WTC11 (cell line): ENCODE data around the gene MNX1. TPM values are rescaled to one million over a fixed set of nuclear protein-coding genes. Genes with fewer than 3 reads are reported as not detected.
A peak's percentile ranks its signal among the peaks of the same experiment; 100 is the strongest.

Experiments
- ATAC-seq: fragments of 200-7000 bp; cut with Tn5 transposase; 2 replicates; pipeline ENCODE4 v1.10.0; 2021; ENCODE audit warnings: mild to moderate bottlenecking, moderate library complexity
- CTCF ChIA-PET: fragments of 300-600 bp; sonication (Branson Sonifier 250); formaldehyde crosslinking; loops from one replicate; lab custom pipeline; 2021; ENCODE audit warnings: antibody characterized with exemption; lab: Charles Lee
- POLR2A ChIA-PET: fragments of 350-600 bp; sonication (Branson Sonifier 250); formaldehyde crosslinking; loops from one replicate; lab custom pipeline; 2021; ENCODE audit warnings: antibody characterized with exemption; lab: Charles Lee
- DNase-seq: peaks from one replicate; pipeline ENCODE4 v3.0.0; 2021; ENCODE audit warnings: low spot score
- H3K27ac Mint-ChIP-seq: 2 replicates; pipeline ENCODE4 v1.8.0; 2021; ENCODE audit warnings: mixed read lengths
- H3K27me3 Mint-ChIP-seq: 2 replicates; pipeline ENCODE4 v1.8.0; 2021; ENCODE audit warnings: low read depth, mild to moderate bottlenecking, moderate library complexity, mixed read lengths
- H3K36me3 Mint-ChIP-seq: 2 replicates; pipeline ENCODE4 v1.8.0; 2021; ENCODE audit warnings: mixed read lengths
- H3K4me1 Mint-ChIP-seq: 2 replicates; pipeline ENCODE4 v1.8.0; 2022; ENCODE audit warnings: mixed read lengths
- H3K4me3 Mint-ChIP-seq: 2 replicates; pipeline ENCODE4 v1.8.0; 2021; ENCODE audit warnings: mild to moderate bottlenecking, moderate library complexity, mixed read lengths
- H3K9me3 Mint-ChIP-seq: 2 replicates; pipeline ENCODE4 v1.8.0; 2021; ENCODE audit warnings: mixed read lengths
- ARID4B ChIP-seq: sonication (generic); formaldehyde crosslinking; IDR thresholded peaks from 2 replicates; pipeline ENCODE4 v1.8.0; 2023; ENCODE audit warnings: missing genetic modification reagents, mild to moderate bottlenecking, borderline replicate concordance
- ATF6 ChIP-seq: sonication (generic); formaldehyde crosslinking; IDR thresholded peaks from 2 replicates; pipeline ENCODE4 v1.8.1; 2023; ENCODE audit warnings: mild to moderate bottlenecking, missing genetic modification reagents
- CBFB ChIP-seq: sonication (generic); formaldehyde crosslinking; IDR thresholded peaks from 2 replicates; pipeline ENCODE4 v1.8.1; 2022; ENCODE audit warnings: mild to moderate bottlenecking, low read depth, missing genetic modification reagents
- CTCF ChIP-seq: fragments of 200-600 bp; IDR thresholded peaks from 2 replicates; pipeline ENCODE4 v1.8.0; 2022; ENCODE audit warnings: antibody characterized with exemption
- EMX1 ChIP-seq: fragments of 250-450 bp; sonication (Bioruptor Pico); IDR thresholded peaks from 2 replicates; pipeline ENCODE4 v1.8.0; 2021; ENCODE audit warnings: mild to moderate bottlenecking
- GABPB1 ChIP-seq: sonication (generic); formaldehyde crosslinking; IDR thresholded peaks from 2 replicates; pipeline ENCODE4 v1.8.1; 2023; ENCODE audit warnings: mild to moderate bottlenecking, missing genetic modification reagents
- NFATC4 ChIP-seq: fragments of 250-450 bp; sonication (Bioruptor Pico); IDR thresholded peaks from 2 replicates; pipeline ENCODE4 v1.9.0; 2021; ENCODE audit warnings: mild to moderate bottlenecking
- PRDM15 ChIP-seq: sonication (generic); formaldehyde crosslinking; IDR thresholded peaks from 2 replicates; pipeline ENCODE4 v1.8.0; 2022; ENCODE audit warnings: missing genetic modification reagents
- PREB ChIP-seq: sonication (generic); formaldehyde crosslinking; IDR thresholded peaks from 2 replicates; pipeline ENCODE4 v1.8.1; 2022; ENCODE audit warnings: mild to moderate bottlenecking, missing genetic modification reagents, moderate library complexity, borderline replicate concordance
- STAT6 ChIP-seq: sonication (generic); formaldehyde crosslinking; conservative IDR thresholded peaks from 2 replicates; pipeline ENCODE4 v1.8.1; 2023; ENCODE audit warnings: mild to moderate bottlenecking, low read depth, missing genetic modification reagents, moderate library complexity
- ZNF416 ChIP-seq: fragments of 250-450 bp; sonication (Bioruptor Pico); IDR thresholded peaks from 2 replicates; pipeline ENCODE4 v1.9.0; 2021; ENCODE audit warnings: mild to moderate bottlenecking, inconsistent platforms
- ZNF425 ChIP-seq: fragments of 250-450 bp; sonication (Bioruptor Pico); conservative IDR thresholded peaks from 2 replicates; pipeline ENCODE4 v1.9.0; 2021; ENCODE audit warnings: mild to moderate bottlenecking
- total RNA-seq: library from RNA; stranded (reverse); gene quantifications from 3 replicates; pipeline ENCODE4 v1.2.3, GENCODE V29; 2021

The MNX1 gene
- total RNA-seq, 1 experiment from 2014 or later: 0.46 TPM

- Mint-ChIP-seq H3K27me3 (peaks cover 90% of the 10 kb centered on the region), H3K4me3 (peak overlapping the region; percentile 64), H3K36me3 (no peaks in the 10 kb centered on the region), H3K27ac (no peak overlapping the region), H3K9me3 (no peaks in the 10 kb centered on the region), H3K4me1 (peaks cover 59% of the 10 kb centered on the region)
- ATAC-seq: peak; percentile 8; the same call in 1 of the 2 replicates
- no peak for DNase-seq
- ChIA-PET POLR2A (no interaction called here), CTCF (interaction anchor here (0.6 to 1.3 kb wide), 3 partner anchors 8 to 463 kb away, joined by 3 to 4 read pairs (median 3); no protein-coding TSS in a partner anchor)
- TF ChIP-seq ATF6 (CRISPR knock-in tag) (no peak), CTCF (no peak), ZNF416 (no peak), CBFB (no peak), ARID4B (CRISPR knock-in tag) (no peak), GABPB1 (peak; percentile 20; the same call in 1 of the 2 replicates)
Measured at GRCh38 chr7:157011333-157012112, 1.1 kb upstream of the MNX1 start.

GRCh38 chr7:157009778-157010587, 480 bp downstream of the MNX1 start:
- peaks cover 90% of the 10 kb centered on the region for H3K27me3 Mint-ChIP-seq
- no peak for ATAC-seq
- no peak overlapping the region for H3K27ac Mint-ChIP-seq
- no peaks in the 10 kb centered on the region for H3K9me3 Mint-ChIP-seq
- peak overlapping the region; percentile 45 for H3K4me3 Mint-ChIP-seq
- no peaks in the 10 kb centered on the region for H3K36me3 Mint-ChIP-seq
- POLR2A ChIA-PET: no interaction called here
- CTCF ChIA-PET: interaction anchor here (0.6 to 1.3 kb wide), 2 partner anchors 9 to 264 kb away, joined by 3 read pairs; no protein-coding TSS in a partner anchor
- no peak for DNase-seq
- peaks cover 46% of the 10 kb centered on the region for H3K4me1 Mint-ChIP-seq
- TF ChIP-seq PRDM15 (CRISPR knock-in tag) (no peak), EMX1 (CRISPR knock-in tag) (no peak), STAT6 (CRISPR knock-in tag) (no peak), PREB (CRISPR knock-in tag) (no peak), NFATC4 (no peak), ZNF425 (no peak)
